GM21786 (cell line): ENCODE measurements around the gene RYR3.

ENCODE experiments used
- ATAC-seq: cut with Tn5 transposase; IDR thresholded peaks from one replicate; pipeline ENCODE4 v1.9.1; 2021; ENCODE audit not compliant: unreplicated experiment

RYR3 gene

DNA sequence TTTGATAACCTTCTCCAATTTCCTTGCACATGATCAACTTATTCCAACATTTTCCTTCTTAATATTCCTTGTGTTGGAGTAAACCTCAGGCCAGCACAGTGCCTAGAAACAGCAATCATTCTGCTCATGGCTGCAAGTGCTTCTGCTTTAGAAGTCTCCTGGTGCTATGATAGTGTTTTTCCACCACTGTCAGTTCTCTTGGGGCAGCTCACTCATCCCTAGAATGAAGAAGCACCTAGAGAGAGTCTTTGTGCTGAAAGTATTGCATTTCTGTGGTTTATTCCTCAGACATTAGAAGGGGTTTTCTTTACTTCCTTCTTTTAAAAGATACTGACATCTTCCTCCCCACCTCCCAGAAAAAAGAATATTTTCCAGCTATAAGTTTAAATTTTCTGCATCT, 183.5 kb downstream of the RYR3 start:
- no peak for ATAC-seq

DNA sequence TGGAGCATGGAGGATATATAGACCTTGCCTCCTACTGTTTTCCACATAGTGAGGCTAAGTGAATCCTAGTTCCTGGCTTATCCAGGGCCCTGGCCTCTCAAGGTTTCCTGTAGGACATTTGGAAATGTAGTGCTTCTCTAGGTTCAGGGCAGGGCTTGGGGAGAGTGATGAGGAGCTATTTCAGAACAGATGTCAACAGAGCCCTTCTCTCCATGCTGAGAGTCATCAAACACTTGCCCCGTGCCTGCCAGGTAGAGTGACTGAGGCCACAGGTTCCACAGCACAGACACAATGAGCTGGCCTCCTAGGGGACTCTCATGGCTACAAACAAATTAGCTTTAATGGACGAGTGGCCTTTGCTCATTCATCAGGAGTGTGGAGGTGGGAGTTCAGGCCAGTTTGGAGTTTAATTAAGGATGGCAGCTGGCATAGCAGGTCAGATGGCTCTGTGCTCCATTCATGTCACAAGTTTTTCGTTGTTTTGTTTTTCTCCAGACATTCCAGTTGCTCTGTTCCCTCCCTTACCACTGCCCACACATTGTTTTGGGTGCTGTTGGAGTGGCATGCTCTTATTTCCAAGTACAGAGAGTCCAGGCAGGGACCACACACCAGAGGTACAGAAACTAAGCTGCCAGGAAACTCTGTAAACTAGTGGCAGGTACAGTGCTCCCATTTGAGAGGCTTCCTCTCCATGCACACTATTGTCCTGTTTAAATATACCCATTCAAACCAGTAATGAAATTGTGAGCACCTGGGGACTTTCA, 189.8 kb downstream of the RYR3 start:
- ATAC-seq = no peak

DNA sequence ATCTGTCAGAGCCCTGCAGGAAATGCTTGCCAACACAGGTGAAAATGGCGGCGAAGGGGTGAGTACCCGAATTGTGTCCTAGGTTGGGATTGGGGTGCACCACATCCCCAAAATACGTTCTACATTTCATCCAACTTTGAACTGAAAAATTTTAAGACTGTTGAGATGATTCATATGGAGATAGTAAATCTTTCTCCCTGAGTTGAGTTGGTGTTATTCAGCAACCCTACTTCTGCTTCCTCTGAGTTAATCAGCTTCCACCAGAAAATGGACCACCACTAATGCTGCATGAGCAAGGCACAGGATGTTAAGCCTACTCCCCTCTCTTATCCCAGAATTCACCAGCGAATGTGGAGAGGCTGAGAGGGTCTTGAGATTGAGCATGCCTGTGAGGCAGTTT, 192.9 kb downstream of the RYR3 start:
- ATAC-seq = no peak

DNA sequence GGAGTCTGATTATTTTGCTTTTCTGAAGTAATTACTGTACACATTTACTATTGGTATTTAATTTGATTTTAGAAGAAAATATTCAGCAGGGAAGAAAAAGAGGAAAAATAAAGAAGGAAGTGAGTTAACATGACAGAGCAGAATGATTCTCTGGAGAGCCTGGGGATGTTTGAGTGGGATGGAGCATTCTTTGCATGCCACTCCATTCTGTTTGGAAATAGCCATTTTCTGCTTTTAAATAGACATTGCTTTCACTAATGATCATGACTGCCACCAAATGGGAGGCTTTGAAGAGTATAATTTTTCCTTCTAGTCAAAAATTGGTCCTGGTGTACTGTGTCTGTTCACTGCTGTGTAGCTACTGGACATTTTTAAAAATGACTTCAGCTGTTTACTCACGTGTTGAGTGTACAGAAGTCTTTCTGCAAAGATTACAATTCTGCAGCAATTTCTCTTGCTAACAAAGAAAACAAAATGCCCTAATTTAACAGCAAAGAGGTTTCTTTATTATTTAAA, 196.1 kb downstream of the RYR3 start:
- no peak for ATAC-seq

DNA sequence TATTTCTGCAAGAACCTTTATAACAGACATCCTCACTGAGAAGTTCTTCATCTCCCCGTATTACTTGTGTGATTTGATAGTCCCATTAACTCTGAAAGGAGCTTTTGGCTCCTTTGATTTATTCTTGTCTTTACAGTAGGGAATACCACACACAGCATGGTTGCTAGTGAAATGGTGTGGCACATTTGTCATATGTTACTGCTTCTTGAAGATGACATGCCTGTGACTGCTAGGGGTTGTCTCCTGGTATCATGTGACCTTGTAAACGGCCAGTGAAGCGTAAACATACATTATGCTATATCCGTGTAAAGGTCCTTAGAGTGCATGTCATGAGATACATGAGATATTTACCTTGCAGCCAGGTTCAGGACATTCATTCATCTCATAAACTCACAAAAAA, 197.9 kb downstream of the RYR3 start:
- ATAC-seq = no peak

DNA sequence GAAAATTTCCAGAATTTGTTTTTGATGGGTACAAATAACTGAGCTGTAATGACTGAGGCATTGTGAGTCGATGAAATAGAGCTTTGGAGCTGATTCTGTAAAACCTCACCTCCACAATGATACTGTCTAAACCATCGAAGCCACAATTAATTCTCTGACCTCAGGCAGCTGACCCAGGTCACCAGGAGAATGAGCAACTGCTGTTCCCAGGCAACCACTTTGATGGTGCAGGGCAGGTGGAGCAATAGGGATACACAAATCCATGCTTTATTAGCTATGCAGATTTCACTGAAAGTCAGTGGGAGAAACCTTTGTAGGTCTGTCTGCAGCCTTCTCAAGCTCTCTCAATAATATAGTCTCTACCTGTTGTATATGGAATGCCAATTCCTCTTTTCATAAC, 204.4 kb downstream of the RYR3 start:
- ATAC-seq = no peak

DNA sequence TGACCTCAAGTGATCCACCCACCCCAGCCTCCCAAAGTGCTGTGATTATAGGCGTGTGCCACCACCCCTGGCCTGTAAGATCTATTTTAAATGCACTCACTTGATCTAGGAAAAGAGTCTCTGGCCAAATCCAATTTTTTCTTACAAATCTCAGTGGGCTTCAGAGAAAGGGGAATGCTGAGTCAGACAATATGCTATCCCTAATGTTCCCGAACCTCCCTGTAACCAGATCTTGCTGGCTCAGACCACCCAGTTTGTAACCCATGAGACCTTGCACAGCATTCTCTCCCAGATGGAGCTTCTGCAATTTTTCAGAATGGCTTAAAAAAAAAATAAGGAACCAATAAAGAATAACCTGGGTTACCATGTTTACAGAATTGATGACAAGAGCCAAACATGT, 205.8 kb downstream of the RYR3 start:
- no peak for ATAC-seq

DNA sequence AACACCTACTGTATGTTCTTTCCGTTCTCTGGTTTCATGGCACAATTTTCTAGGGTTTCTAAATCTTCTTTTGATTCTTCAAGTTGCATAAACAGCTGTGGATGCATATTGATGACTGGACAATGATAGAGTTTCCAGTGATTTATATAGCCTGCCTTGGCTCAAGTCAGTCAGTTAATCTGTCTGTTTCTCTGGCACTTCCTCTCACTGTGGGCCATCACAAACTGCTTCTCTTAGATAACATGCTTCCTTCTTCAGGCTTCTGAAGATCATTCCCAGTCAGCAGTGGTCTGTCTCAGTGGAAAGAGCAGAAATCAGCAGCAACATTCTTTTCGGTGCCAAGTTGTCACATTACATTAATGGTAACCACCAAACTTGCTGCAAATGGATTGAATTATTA, 207.2 kb downstream of the RYR3 start:
- ATAC-seq = no peak

DNA sequence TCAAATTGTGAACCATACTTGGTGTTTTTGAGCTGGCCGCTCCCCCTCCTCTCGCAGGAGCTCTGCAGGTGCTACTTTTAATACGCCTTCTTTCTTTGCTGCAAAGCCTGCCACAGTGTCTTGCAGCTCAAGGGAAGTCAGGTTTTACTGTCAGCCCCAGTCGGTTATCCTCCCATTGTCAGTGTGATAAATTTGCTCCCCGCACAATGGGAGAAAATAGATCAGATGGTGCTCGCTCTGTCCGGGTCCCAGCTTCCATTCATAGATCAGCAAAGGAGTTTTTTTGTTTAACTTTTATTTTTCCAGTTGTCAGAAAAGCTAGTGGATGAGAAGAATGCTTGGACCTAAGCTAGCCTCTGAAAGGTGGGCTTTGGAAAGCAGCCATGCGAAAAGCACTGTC, 207.7 kb downstream of the RYR3 start:
- no peak for ATAC-seq

DNA sequence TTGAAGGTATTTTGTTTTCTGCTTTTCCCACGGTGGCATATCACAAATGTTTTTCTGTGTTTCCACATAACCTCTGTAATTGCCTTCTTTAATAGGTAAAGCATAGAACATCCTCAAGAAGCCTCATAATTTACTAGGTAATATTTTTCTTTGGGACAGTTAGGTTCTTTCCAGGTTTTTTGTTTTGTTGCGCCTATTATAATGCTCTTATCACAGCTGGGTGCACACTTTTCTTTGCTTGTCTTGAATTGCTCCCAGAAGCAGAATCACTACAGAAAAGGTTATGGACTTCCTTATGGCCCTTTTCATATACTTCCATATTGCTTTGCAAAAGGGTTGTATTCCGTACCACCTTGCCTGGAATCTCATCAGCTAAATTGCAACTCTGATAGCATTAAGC, 213.5 kb downstream of the RYR3 start:
- ATAC-seq = no peak

DNA sequence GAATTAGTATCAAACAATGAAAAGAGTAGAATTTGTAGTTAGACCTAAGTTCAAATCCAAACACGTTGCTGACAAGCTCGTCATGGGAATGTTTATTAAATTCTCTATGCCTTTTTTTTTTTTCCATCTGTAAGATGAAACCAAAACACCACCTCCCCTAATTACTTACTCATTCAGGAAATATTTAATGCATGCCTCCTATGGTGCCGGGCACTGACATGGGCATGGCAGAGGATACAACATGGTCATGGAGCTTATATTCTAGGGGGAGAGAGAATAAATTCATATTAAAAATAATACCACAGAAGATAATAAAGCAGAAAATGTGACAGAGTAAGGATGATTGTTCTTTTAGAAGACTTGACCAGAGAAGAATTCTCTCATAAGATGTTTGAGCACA, 215.8 kb downstream of the RYR3 start:
- no peak for ATAC-seq

DNA sequence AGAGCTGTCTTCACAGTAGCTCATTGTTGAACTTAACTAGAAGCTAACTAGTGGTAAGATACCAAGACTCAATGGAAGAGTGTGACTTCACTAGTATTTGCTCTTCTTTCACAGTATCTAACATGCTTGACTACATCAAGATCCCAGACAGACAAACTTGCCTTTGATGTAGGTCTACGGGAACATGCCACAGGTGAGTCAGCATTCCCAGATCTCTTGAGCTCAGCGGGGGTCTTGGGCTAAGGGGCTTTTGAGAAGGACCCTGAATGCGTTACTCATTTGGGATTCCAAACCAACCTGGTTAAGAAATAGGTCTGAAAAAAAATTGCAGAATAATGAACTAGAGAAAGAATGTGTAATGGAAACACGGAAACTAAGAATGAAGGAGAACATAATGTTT, 222.4 kb downstream of the RYR3 start:
- no peak for ATAC-seq

DNA sequence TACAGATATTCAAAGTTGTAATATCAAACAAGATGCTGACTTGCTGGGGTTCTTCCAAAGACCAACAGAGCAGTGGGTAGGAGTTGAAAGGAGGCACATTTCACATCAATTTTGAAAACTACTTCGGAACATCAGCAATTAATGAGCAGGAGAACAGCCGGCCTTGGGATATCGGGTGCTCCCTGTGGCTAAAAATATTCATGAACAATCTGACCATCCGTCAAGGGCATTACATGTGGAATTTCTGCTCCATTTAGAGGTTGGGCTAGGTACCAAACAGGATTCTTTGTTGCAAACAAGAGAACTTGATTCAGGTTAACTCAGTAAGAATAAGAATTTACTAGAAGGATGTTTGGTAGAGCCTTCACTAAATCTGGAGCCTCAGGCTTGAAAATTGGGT, 223.9 kb downstream of the RYR3 start:
- no peak for ATAC-seq

DNA sequence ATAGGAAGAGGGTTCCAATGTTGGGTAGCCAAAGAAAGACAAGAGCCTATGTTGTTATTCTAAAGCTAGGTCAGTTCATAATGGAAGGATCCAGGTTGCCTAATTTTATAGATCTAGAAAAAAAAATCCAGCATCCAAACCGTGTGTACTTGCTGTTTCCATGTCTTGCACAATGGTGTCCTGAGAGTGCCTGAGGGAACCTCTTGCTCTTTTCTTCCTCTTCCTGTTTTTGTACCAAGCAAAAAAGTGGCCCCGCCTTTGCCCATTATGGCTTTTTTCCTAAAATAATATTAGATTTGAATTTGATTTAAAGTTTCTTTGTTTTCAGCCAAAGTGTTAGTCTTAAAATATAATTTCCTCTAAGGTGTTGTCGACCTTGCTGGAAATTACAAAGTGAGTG, 224.4 kb downstream of the RYR3 start:
- ATAC-seq = no peak

DNA sequence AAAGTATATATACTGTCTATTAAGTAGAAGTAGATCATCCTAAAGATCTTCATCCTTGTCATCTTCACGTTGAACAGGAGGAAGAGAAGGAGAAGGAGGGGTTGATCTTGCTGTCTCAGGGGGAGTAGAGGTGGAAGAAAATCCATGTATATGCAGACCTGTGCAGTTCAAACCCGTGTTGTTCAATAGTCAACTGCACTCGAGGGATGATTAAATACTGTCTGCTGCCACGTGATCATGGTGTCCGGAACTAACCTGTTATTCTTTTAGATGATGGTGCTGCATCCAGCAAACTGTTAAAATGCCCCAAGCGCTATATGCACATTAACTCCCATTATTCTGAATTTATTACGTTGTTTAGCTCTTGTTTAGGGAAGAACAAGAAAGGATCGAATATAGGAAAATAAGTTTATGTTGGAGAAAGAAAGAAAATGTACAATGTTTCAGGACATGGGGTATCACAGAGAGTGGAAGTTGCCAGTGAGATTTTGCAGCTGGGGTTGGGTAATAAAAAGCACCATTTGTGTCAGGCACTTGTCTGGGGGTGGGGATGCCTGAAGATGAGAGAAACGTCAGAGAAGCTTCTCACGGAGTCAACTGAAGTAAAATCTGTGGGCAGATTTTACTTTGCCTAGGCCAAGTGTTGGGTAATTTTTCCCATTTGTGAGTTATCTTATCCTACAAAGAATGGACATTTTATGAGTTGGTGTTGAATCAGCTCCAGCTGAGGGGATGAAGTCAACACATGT, 229.2 kb downstream of the RYR3 start:
- no peak for ATAC-seq

DNA sequence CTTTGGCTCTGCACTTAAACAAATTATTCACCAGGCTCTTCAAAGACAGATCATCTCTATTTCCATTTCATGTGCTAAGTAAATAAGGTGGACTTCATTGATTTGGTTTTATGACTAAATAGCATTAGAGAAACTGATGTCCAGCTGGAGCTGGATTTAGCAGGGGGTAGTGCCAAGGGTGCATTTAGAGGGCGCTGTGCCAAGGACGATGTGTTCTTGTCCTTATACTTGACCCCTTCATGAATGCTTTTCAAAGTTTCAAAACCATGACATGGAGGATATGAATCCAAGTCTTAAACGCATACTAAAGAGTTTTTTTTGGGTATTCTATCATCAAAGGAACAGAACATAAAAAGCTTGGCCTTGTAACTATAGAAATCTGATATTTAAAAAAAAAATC, 233.2 kb downstream of the RYR3 start:
- ATAC-seq = no peak

DNA sequence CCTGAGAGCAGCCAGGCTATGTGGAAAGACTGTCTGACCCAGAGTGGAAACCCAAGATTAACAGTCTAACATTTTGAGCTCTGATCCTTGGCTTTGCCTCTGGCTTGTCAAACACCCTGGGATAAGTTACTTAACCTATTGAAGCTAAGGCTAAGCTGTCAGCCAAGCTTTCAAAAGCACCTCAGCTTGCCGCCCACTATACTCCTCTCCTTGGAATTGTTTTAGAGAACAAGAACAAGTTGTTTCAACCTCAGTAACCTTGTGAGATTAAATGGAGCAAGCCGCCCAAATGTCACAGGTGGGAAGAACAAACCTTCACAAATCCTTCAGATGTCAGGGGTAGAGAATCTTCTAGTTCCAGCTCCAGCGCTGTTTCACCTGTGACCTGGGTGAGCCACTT, 235.1 kb downstream of the RYR3 start:
- ATAC-seq = no peak

DNA sequence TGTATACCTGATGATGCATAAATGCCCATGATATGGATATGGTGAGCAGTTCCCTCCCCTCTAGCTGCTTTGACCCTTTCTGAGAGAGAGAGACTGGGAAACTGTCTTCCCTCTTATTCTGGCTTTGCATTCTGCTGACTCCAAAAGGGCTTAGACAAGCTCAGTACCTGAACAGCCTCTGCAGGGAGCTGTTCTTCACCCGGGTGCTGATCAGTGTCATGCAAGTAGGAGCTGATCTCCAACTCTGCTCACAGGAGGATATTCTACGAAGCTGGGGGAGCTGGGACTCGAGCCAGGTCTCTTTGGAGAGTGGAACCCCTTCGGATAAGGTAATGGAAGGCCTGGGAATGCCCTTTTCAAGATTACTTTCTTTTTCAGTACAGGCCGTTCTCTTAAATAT, 237.1 kb downstream of the RYR3 start:
- ATAC-seq = no peak

DNA sequence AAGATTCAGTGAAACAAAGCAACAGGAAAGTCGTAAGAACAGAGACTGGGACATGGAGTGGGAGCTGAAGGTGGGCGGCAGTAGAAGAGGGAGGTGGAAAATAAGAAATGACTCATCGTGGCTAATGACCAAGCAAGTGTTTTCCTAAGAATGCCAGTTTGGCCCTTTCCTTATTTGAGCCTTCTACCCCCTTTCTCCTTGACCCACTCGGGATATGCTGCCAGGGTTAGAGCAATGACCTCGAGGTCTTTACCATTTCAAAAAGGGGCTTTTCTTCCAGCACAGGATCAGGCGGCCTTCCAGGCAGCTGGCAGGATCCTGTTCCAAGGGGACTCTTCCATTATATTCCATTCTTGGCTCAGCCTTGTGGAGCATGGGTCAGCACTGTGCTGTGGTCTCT, 241.1 kb downstream of the RYR3 start:
- no peak for ATAC-seq

DNA sequence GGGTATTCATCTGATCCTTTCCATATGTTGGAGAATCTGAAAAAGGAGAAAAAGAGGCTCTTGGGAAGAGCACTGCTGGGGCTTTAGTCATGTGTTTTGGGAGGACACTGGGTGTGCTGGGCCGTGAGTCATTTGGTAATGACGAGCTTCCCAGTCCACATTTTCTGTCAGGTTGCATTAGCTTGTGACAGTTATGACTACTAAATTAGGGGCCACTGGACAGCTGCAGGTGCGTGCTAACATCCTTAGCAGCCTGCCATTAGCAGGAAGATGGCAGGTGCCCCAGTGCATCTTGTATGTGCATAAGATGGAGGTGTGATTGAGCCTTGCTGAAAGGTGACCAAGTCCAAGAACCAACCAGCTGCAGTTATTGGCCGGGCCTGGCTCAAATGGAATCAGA, 242.4 kb downstream of the RYR3 start:
- ATAC-seq = no peak

DNA sequence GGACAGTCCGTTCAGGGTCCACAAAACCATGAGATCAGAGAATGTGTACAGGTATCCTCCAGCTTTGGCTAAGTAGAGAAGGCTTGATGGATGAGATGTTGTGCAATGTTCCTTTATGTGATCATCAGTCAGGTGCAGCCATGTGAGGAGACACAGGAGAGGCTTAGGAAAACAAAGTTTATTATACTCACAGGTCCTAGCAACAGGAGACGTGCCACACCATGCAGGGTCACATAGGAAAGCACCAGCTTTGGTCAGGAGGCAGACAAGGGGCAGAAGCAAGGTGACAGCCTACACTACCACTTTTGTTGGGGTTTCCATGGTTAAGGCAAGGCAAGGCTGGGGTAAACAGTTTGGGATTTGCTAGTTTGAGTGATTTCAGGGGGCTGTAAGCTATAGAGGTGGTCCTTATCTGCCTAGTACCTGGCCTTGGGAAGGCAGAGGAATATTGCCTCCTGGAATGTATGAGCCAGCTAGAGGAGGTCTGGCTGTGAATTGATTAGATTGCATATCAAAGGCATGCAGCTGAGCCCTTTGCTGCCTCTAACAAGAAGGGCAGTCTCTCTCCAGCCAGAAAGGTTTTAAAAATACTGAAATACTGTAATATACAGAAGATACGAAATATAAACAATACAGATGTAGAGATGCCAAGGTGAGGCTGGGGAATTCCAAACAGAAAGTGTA, 248.6 kb downstream of the RYR3 start:
- no peak for ATAC-seq

DNA sequence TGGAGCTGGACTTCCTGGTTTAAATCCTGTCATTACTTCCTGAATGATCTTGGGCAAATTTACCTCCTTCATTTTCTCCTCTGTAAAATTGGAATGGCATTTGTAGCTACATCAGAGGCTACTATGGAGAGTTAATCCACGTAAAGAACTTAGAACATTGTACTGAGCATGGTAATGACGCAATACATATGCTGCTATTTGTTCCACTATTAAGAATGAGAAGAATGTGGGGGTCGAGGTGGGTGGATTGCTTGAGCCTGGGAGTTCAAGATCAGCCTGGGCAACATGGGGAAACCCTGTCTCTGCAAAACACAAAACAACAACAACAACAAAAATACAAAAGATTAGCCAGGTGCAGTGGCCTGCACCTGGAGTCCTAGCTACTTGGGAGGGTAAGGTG, 250.6 kb downstream of the RYR3 start:
- no peak for ATAC-seq
